Inflammatory macrophage (primary cell): ENCODE results near the gene COMMD1.

Experiments used
- DNase-seq, 2 donors: peaks; one replicate each; pipeline ENCODE4 v3.0.0-alpha.2; 2020 to 2022

The COMMD1 gene

GRCh38 chr2:62184512-62185230, 279.2 kb downstream of the COMMD1 start:
- DNase-seq = no peak
